ENCODE data around the gene INPP5D. TPM values are rescaled to one million over a fixed set of nuclear protein-coding genes. Genes with fewer than 3 reads are reported as not detected.

The INPP5D gene
- total and polyA plus RNA-seq, 2 donors (not counting 3 experiments of a cell fraction or from before 2014, with no cell fraction given) = 13.9 to 46.6 TPM

DNA sequence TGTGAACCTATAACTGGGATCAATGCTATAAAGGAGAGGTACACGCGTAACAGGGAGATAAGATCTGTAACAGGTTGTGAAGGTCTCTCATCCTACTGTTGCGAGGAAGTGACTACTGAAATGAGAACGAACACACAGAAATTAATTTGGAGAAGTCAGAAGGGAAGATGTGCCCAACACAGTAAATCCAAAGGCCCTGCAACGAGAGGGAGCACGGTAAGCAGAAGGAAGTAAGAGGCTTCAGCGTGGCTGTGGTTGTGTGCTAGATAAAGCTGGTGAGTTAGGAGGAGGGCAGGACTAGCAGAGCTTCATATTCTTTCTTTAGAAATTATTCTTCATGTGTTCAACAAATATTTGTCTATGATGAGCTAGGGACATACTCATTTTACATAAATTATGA lies 188.9 kb downstream of the INPP5D start:
- no peak for TF ChIP-seq FOS (IDR thresholded peaks at IDR 0.05; ENCODE audit: borderline replicate concordance, insufficient read depth, low read length)
- no peak for TF ChIP-seq POLR2A (IDR thresholded peaks at IDR 0.05; ENCODE audit: low read depth, low read length)
- TF ChIP-seq GATA2 (IDR thresholded peaks at IDR 0.05; ENCODE audit: insufficient read depth, insufficient read length, low read depth, low read length) = no peak
- TF ChIP-seq, protein P1, sequence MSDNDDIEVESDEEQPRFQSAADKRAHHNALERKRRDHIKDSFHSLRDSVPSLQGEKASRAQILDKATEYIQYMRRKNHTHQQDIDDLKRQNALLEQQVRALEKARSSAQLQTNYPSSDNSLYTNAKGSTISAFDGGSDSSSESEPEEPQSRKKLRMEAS (IDR thresholded peaks at IDR 0.05; ENCODE audit: insufficient read depth, insufficient read length) = no peak
- TF ChIP-seq JUN (IDR thresholded peaks at IDR 0.05; ENCODE audit: borderline replicate concordance, insufficient read depth, insufficient read length, low read depth) = no peak
- TF ChIP-seq, protein P2, sequence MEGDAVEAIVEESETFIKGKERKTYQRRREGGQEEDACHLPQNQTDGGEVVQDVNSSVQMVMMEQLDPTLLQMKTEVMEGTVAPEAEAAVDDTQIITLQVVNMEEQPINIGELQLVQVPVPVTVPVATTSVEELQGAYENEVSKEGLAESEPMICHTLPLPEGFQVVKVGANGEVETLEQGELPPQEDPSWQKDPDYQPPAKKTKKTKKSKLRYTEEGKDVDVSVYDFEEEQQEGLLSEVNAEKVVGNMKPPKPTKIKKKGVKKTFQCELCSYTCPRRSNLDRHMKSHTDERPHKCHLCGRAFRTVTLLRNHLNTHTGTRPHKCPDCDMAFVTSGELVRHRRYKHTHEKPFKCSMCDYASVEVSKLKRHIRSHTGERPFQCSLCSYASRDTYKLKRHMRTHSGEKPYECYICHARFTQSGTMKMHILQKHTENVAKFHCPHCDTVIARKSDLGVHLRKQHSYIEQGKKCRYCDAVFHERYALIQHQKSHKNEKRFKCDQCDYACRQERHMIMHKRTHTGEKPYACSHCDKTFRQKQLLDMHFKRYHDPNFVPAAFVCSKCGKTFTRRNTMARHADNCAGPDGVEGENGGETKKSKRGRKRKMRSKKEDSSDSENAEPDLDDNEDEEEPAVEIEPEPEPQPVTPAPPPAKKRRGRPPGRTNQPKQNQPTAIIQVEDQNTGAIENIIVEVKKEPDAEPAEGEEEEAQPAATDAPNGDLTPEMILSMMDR (IDR thresholded peaks at IDR 0.05; ENCODE audit: extremely low read depth in 1 of 2, insufficient read depth in 1 of 2, low read depth in 1 of 2, low read length in 2 of 2) = no peak
- TF ChIP-seq MYC (IDR thresholded peaks at IDR 0.05; ENCODE audit: low read depth, low read length) = no peak
- no peak for TF ChIP-seq POLR2AphosphoS5 (IDR thresholded peaks at IDR 0.05; ENCODE audit: insufficient read depth, low read depth, low read length)
- TF ChIP-seq EZH2 (IDR thresholded peaks at IDR 0.05; ENCODE audit: borderline replicate concordance, low read depth, low read length, severe bottlenecking) = no peak
- H3K27ac ChIP-seq (ENCODE audit: insufficient read depth, low read depth, low read length) = no peak overlapping the region
- no peak for DNase-seq (ENCODE audit: low read depth, low spot score)
- no peak overlapping the region for H2AFZ ChIP-seq (ENCODE audit: low read depth, low read length)
- H3K79me2 ChIP-seq (ENCODE audit: control insufficient read depth, insufficient read depth, low read length) = peaks cover 25% of the 10 kb centered on the region
- no peak overlapping the region for H3K9ac ChIP-seq (replicated peaks; ENCODE audit: extremely low read depth, insufficient read depth, low read length)
- no peaks in the 10 kb centered on the region for H3K9me1 ChIP-seq (replicated peaks; ENCODE audit: control insufficient read depth, extremely low read depth, insufficient read depth, low read length)
- no peaks in the 10 kb centered on the region for H3K9me3 ChIP-seq (replicated peaks; ENCODE audit: control insufficient read depth, insufficient read depth, low read length)
- no peaks in the 10 kb centered on the region for H3K27me3 ChIP-seq (ENCODE audit: control insufficient read depth in 2 of 2, insufficient read depth in 2 of 2, low read length in 2 of 2)
- no peaks in the 10 kb centered on the region for H3K36me3 ChIP-seq (ENCODE audit: control insufficient read depth in 2 of 2, extremely low read depth in 1 of 2, insufficient read depth in 2 of 2, low read length in 2 of 2)
- peaks cover 26% of the 10 kb centered on the region for H3K4me1 ChIP-seq (ENCODE audit: control insufficient read depth, extremely low read depth, insufficient read depth, low read length)
- no peak overlapping the region for H3K4me2 ChIP-seq (ENCODE audit: insufficient read depth, low read length)
- BruUV-seq (replicated peaks) = no TSS peak
- dilution Hi-C loops (cut with MboI; ENCODE audit: extremely low pct_ligation_motif_present, low sequenced_read_pairs) (no loop called here), intact Hi-C loops (cut with micrococcal nuclease) (no loop called here)
- no peak for FAIRE-seq
- H3K4me3 ChIP-seq (replicated peaks in 1 of 3; ENCODE audit: insufficient read depth in 1 of 3, low read depth in 1 of 3, low read length in 3 of 3) = no peak overlapping the region
- ChIA-PET CTCF (interaction anchor here (1.0 to 3.0 kb wide), 4 partner anchors 194 to 406 kb away, joined by 3 to 17 read pairs (median 8); no protein-coding TSS in a partner anchor), POLR2A (no interaction called here)
- no peaks in the 10 kb centered on the region for H4K20me1 ChIP-seq (replicated peaks; ENCODE audit: control insufficient read depth, extremely low read depth, insufficient read depth, low read length)

Data from endothelial cell of umbilical vein (primary cell).